Testis (tissue), 2 donors: ENCODE data around the gene C4A.
"Not testable (repeated sequence)": the region's sequence is repeated elsewhere in the genome, so short reads cannot be mapped to it uniquely, and the experiment has no call there.

Experiments used
- CTCF ChIP-seq, 3 experiments: fragments of 450-650 bp in 2 of 3; fragments of 200-600 bp in 1 of 3; sonication (generic) in 1 of 3; IDR thresholded peaks; one replicate each; pipeline ENCODE4 v1.5.1; 2016 to 2019; ENCODE audit warnings: antibody characterized with exemption in 3 of 3, mild to moderate bottlenecking in 2 of 3, moderate library complexity in 1 of 3
- POLR2A ChIP-seq: fragments of 450-650 bp; IDR thresholded peaks from one replicate; pipeline ENCODE4 v1.6.1; 2017; ENCODE audit warnings: antibody characterized with exemption, mild to moderate bottlenecking, moderate library complexity

GRCh38 chr6:32049736-32050135 is 67.9 kb downstream of the C4A start:
- TF ChIP-seq POLR2A; CTCF (IDR thresholded peaks at IDR 0.05): not testable (repeated sequence)
